Measurements from ENCODE around the gene PRDM16. TPM values are rescaled to one million over a fixed set of nuclear protein-coding genes. Genes with fewer than 3 reads are reported as not detected.

Gene PRDM16
- polyA plus RNA-seq, 1 donor (not counting 4 experiments of a cell fraction or from before 2014, with no cell fraction given) = 0.05 TPM

GRCh38 chr1:3052501-3052900 lies 16.5 kb upstream of the PRDM16 start:
- H3K36me3 ChIP-seq (ENCODE audit: control insufficient read depth in 2 of 2, extremely low read depth in 1 of 2, insufficient read depth in 2 of 2, low read length in 2 of 2) = no peaks in the 10 kb centered on the region
- no peaks in the 10 kb centered on the region for H3K9me1 ChIP-seq (ENCODE audit: control insufficient read depth, extremely low read depth, insufficient read depth, low read length)
- H3K27ac ChIP-seq (ENCODE audit: control insufficient read depth, insufficient read depth, low read length) = no peak overlapping the region
- H3K9ac ChIP-seq (ENCODE audit: control insufficient read depth, extremely low read depth, insufficient read depth, low read length) = no peak overlapping the region
- H3K9me3 ChIP-seq (ENCODE audit: control insufficient read depth, low read depth, low read length) = peaks cover 4% of the 10 kb centered on the region
- H4K20me1 ChIP-seq (ENCODE audit: control insufficient read depth, extremely low read depth, insufficient read depth, low read length) = no peaks in the 10 kb centered on the region
- no peaks in the 10 kb centered on the region for H3K4me1 ChIP-seq (ENCODE audit: control insufficient read depth, extremely low read depth, insufficient read depth, low read length)
- H3K4me2 ChIP-seq (ENCODE audit: control insufficient read depth, extremely low read depth, insufficient read depth, low read depth, low read length) = no peak overlapping the region
- dilution Hi-C loops (cut with MboI; ENCODE audit: extremely low pct_ligation_motif_present, low sequenced_read_pairs) = no loop called here
- TF ChIP-seq CTCF (optimal IDR thresholded peaks at IDR 0.05 in 1 of 3, IDR thresholded peaks at IDR 0.05 in 1 of 3, conservative IDR thresholded peaks at IDR 0.05 in 1 of 3; ENCODE audit: extremely low read depth in 1 of 3, insufficient read depth in 2 of 3, low read length in 3 of 3) (no peak), EZH2 (IDR thresholded peaks at IDR 0.05; ENCODE audit: low read length) (no peak)
- H3K79me2 ChIP-seq (ENCODE audit: control insufficient read depth, insufficient read depth, low read length) = no peaks in the 10 kb centered on the region
- DNase-seq (ENCODE audit: low read depth, low spot score) (no peak), FAIRE-seq (no peak)
- no peak overlapping the region for H2AFZ ChIP-seq (ENCODE audit: control insufficient read depth, low read length)
- H3K4me3 ChIP-seq (ENCODE audit: control insufficient read depth in 2 of 3, extremely low read depth in 1 of 3, insufficient read depth in 2 of 3, low read depth in 1 of 3, low read length in 3 of 3) = no peak overlapping the region
- no peaks in the 10 kb centered on the region for H3K27me3 ChIP-seq (ENCODE audit: control insufficient read depth, extremely low read depth, insufficient read depth, low read length)

- Histone ChIP-seq H3K27me3 (ENCODE audit: control insufficient read depth, extremely low read depth, insufficient read depth, low read length) (no peaks in the 10 kb centered on the region), H3K27ac (ENCODE audit: control insufficient read depth, insufficient read depth, low read length) (no peak overlapping the region), H3K4me2 (ENCODE audit: control insufficient read depth, extremely low read depth, insufficient read depth, low read depth, low read length) (no peak overlapping the region), H3K9ac (ENCODE audit: control insufficient read depth, extremely low read depth, insufficient read depth, low read length) (no peak overlapping the region), H3K79me2 (ENCODE audit: control insufficient read depth, insufficient read depth, low read length) (no peaks in the 10 kb centered on the region), H3K9me3 (ENCODE audit: control insufficient read depth, low read depth, low read length) (peaks cover 4% of the 10 kb centered on the region), H4K20me1 (ENCODE audit: control insufficient read depth, extremely low read depth, insufficient read depth, low read length) (no peaks in the 10 kb centered on the region), H3K36me3 (ENCODE audit: control insufficient read depth in 2 of 2, extremely low read depth in 1 of 2, insufficient read depth in 2 of 2, low read length in 2 of 2) (no peaks in the 10 kb centered on the region), H3K4me1 (ENCODE audit: control insufficient read depth, extremely low read depth, insufficient read depth, low read length) (no peaks in the 10 kb centered on the region), H3K4me3 (ENCODE audit: control insufficient read depth in 2 of 3, extremely low read depth in 1 of 3, insufficient read depth in 2 of 3, low read depth in 1 of 3, low read length in 3 of 3) (no peak overlapping the region), H2AFZ (ENCODE audit: control insufficient read depth, low read length) (no peak overlapping the region), H3K9me1 (ENCODE audit: control insufficient read depth, extremely low read depth, insufficient read depth, low read length) (no peaks in the 10 kb centered on the region)
- FAIRE-seq (no peak), DNase-seq (ENCODE audit: low read depth, low spot score) (no peak)
- dilution Hi-C loops (cut with MboI; ENCODE audit: extremely low pct_ligation_motif_present, low sequenced_read_pairs) = no loop called here
- TF ChIP-seq CTCF (optimal IDR thresholded peaks at IDR 0.05 in 1 of 3, IDR thresholded peaks at IDR 0.05 in 1 of 3, conservative IDR thresholded peaks at IDR 0.05 in 1 of 3; ENCODE audit: extremely low read depth in 1 of 3, insufficient read depth in 2 of 3, low read length in 3 of 3) (no peak), EZH2 (IDR thresholded peaks at IDR 0.05; ENCODE audit: low read length) (no peak)
Measured at GRCh38 chr1:3053366-3053980, 15.5 kb upstream of the PRDM16 start.
